GM12873 (cell line): ENCODE results near the gene HOATZ.

Experiments used
- CTCF ChIP-seq: IDR thresholded peaks from 2 replicates; pipeline ENCODE4 v1.5.1; 2012; ENCODE audit warnings: low read depth, mild to moderate bottlenecking, moderate library complexity, low read length, control low read depth; ENCODE audit not compliant: insufficient read depth; ENCODE audit errors: missing control alignments

Gene HOATZ

GRCh38 chr11:111514216-111515031 lies at the start of gene HOATZ:
Gene HOATZ, plus strand, starts transcription at chr11:111514778. Its CDS starts 7 bp downstream, at chr11:111514785.
- TF ChIP-seq CTCF = no peak

GRCh38 chr11:111465400-111465799 lies 49.2 kb upstream of the HOATZ start:
- no peak for TF ChIP-seq CTCF

GRCh38 chr11:111466615-111467014 lies 48.0 kb upstream of the HOATZ start:
- TF ChIP-seq CTCF = no peak

- TF ChIP-seq CTCF = no peak
Observed at GRCh38 chr11:111469200-111469599, 45.4 kb upstream of the HOATZ start.

GRCh38 chr11:111472228-111472627 lies 42.4 kb upstream of the HOATZ start:
- no peak for TF ChIP-seq CTCF

GRCh38 chr11:111474432-111474831 lies 40.1 kb upstream of the HOATZ start:
- TF ChIP-seq CTCF = no peak

- no peak for TF ChIP-seq CTCF
Observed at GRCh38 chr11:111476366-111476765, 38.2 kb upstream of the HOATZ start.
